GM23338 (cell line): Measurements from ENCODE around the gene SLC8A1.

Experiments used
- CTCF ChIP-seq, 2 experiments: fragments of 200-600 bp in 1 of 2; sonication (generic) in 1 of 2; conservative IDR thresholded peaks; 2 replicates each; pipeline versions ENCODE4 v1.5.1 to v1.6.1; 2016 to 2017; ENCODE audit warnings: antibody characterized with exemption in 2 of 2, low read depth in 2 of 2, mild to moderate bottlenecking in 2 of 2, moderate library complexity in 1 of 2
- EZH2 ChIP-seq: fragments of 200-600 bp; sonication (generic); IDR thresholded peaks from one replicate; pipeline ENCODE4 v1.8.0; 2017; ENCODE audit warnings: antibody characterized with exemption, mild to moderate bottlenecking, low read depth; ENCODE audit not compliant: unreplicated experiment
- EZH2phosphoT487 ChIP-seq: fragments of 200-600 bp; sonication (generic); IDR thresholded peaks from one replicate; pipeline ENCODE4 v1.8.1; 2018; ENCODE audit warnings: antibody characterized with exemption; ENCODE audit not compliant: unreplicated experiment
- POLR2AphosphoS5 ChIP-seq: IDR thresholded peaks from 2 replicates; pipeline ENCODE4 v1.6.1; 2016; ENCODE audit warnings: antibody characterized with exemption, low read depth
- ZNF331 ChIP-seq: fragments of 250-450 bp; sonication (Bioruptor Pico); IDR thresholded peaks from 2 replicates; pipeline ENCODE4 v1.5.0; 2020; ENCODE audit warnings: low read depth, mild to moderate bottlenecking, moderate library complexity
- TF ChIP-seq, protein P1 (sequence below): IDR thresholded peaks from one replicate; pipeline ENCODE4 v1.6.1; 2018; ENCODE audit warnings: antibody characterized with exemption; ENCODE audit not compliant: unreplicated experiment

GRCh38 chr2:40273734-40274182, 178.1 kb downstream of the SLC8A1 start:
- TF ChIP-seq, protein P1, sequence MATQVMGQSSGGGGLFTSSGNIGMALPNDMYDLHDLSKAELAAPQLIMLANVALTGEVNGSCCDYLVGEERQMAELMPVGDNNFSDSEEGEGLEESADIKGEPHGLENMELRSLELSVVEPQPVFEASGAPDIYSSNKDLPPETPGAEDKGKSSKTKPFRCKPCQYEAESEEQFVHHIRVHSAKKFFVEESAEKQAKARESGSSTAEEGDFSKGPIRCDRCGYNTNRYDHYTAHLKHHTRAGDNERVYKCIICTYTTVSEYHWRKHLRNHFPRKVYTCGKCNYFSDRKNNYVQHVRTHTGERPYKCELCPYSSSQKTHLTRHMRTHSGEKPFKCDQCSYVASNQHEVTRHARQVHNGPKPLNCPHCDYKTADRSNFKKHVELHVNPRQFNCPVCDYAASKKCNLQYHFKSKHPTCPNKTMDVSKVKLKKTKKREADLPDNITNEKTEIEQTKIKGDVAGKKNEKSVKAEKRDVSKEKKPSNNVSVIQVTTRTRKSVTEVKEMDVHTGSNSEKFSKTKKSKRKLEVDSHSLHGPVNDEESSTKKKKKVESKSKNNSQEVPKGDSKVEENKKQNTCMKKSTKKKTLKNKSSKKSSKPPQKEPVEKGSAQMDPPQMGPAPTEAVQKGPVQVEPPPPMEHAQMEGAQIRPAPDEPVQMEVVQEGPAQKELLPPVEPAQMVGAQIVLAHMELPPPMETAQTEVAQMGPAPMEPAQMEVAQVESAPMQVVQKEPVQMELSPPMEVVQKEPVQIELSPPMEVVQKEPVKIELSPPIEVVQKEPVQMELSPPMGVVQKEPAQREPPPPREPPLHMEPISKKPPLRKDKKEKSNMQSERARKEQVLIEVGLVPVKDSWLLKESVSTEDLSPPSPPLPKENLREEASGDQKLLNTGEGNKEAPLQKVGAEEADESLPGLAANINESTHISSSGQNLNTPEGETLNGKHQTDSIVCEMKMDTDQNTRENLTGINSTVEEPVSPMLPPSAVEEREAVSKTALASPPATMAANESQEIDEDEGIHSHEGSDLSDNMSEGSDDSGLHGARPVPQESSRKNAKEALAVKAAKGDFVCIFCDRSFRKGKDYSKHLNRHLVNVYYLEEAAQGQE = no peak
- TF ChIP-seq CTCF (conservative IDR thresholded peaks at IDR 0.05; ENCODE audit: low read depth in 2 of 2) = peak in 1 of 2 experiments; percentile 36; a peak in 2 of 4 replicates
- no peak for TF ChIP-seq ZNF331 (CRISPR knock-in tag)
- no peak for TF ChIP-seq POLR2AphosphoS5
- TF ChIP-seq EZH2phosphoT487 = no peak
- TF ChIP-seq EZH2 = no peak
